H9 (cell line): ENCODE results near the gene TGFBR2. TPM values are rescaled to one million over a fixed set of nuclear protein-coding genes. Genes with fewer than 3 reads are reported as not detected.

Experiments used
- DNase-seq: peaks from one replicate; pipeline ENCODE4 v3.0.0-alpha.2; 2017
- H2AFZ ChIP-seq: one replicate; pipeline ENCODE4 v1.6.1; 2013; ENCODE audit warnings: mild to moderate bottlenecking, low read length, control low read depth, moderate library complexity
- H2AK5ac ChIP-seq: 2 replicates; pipeline ENCODE4 v1.6.1; 2013; ENCODE audit warnings: low read length, control low read depth, mixed read lengths; ENCODE audit not compliant: insufficient read length
- H2BK120ac ChIP-seq: one replicate; pipeline ENCODE4 v1.6.1; 2013; ENCODE audit warnings: low read depth, mild to moderate bottlenecking, low read length, control low read depth, inconsistent platforms; ENCODE audit not compliant: poor library complexity, severe bottlenecking
- H2BK12ac ChIP-seq: 2 replicates; pipeline ENCODE4 v1.6.1; 2013; ENCODE audit warnings: low read length, control low read depth, mixed read lengths, low read depth; ENCODE audit not compliant: insufficient read length
- H2BK15ac ChIP-seq: 2 replicates; pipeline ENCODE4 v1.6.1; 2013; ENCODE audit warnings: low read depth, low read length, control low read depth
- H2BK20ac ChIP-seq: one replicate; pipeline ENCODE4 v1.6.1; 2013; ENCODE audit warnings: low read depth, mild to moderate bottlenecking, low read length, control low read depth, inconsistent platforms; ENCODE audit not compliant: poor library complexity, severe bottlenecking
- H2BK5ac ChIP-seq: 2 replicates; pipeline ENCODE4 v1.6.1; 2013; ENCODE audit warnings: low read length, control low read depth, mixed read lengths; ENCODE audit not compliant: insufficient read length
- H3K14ac ChIP-seq: 2 replicates; pipeline ENCODE4 v1.6.1; 2013; ENCODE audit warnings: low read length, control low read depth; ENCODE audit not compliant: insufficient read depth
- H3K18ac ChIP-seq: 2 replicates; pipeline ENCODE4 v1.6.1; 2013; ENCODE audit warnings: low read depth, mild to moderate bottlenecking, mixed read lengths, low read length, control low read depth; ENCODE audit not compliant: insufficient read length
- H3K23ac ChIP-seq: 2 replicates; pipeline ENCODE4 v1.6.1; 2013; ENCODE audit warnings: low read length, control low read depth, mixed read lengths, low read depth; ENCODE audit not compliant: insufficient read length
- H3K23me2 ChIP-seq: 2 replicates; pipeline ENCODE4 v1.6.1; 2013; ENCODE audit warnings: low read depth, mild to moderate bottlenecking, mixed read lengths, low read length, control low read depth; ENCODE audit not compliant: insufficient read length, poor library complexity, severe bottlenecking
- H3K27ac ChIP-seq: 2 replicates; pipeline ENCODE4 v1.5.1; 2013; ENCODE audit warnings: low read length, control low read depth, mixed read lengths, low read depth; ENCODE audit not compliant: insufficient read length
- H3K27me3 ChIP-seq: 2 replicates; pipeline ENCODE4 v1.6.1; 2013; ENCODE audit warnings: low read length, control low read depth, inconsistent platforms; ENCODE audit not compliant: insufficient read depth
- H3K4ac ChIP-seq: 2 replicates; pipeline ENCODE4 v1.6.1; 2013; ENCODE audit warnings: low read depth, mild to moderate bottlenecking, control low read depth, inconsistent platforms, low read length, moderate library complexity
- H3K4me1 ChIP-seq: 2 replicates; pipeline ENCODE4 v1.6.1; 2013; ENCODE audit warnings: low read length, control low read depth, inconsistent platforms; ENCODE audit not compliant: insufficient read depth
- H3K4me2 ChIP-seq: 2 replicates; pipeline ENCODE4 v1.6.1; 2013; ENCODE audit warnings: low read length, control low read depth, mixed read lengths; ENCODE audit not compliant: insufficient read length, insufficient read depth
- H3K56ac ChIP-seq: 2 replicates; pipeline ENCODE4 v1.6.1; 2013; ENCODE audit warnings: low read depth, mild to moderate bottlenecking, mixed read lengths, low read length, control low read depth; ENCODE audit not compliant: insufficient read length
- H3K79me1 ChIP-seq: 2 replicates; pipeline ENCODE4 v1.6.1; 2013; ENCODE audit warnings: low read depth, mild to moderate bottlenecking, moderate library complexity, low read length, control low read depth, inconsistent platforms; ENCODE audit not compliant: insufficient read depth, poor library complexity, severe bottlenecking
- H3K79me2 ChIP-seq: 2 replicates; pipeline ENCODE4 v1.6.1; 2013; ENCODE audit warnings: low read length, control low read depth, inconsistent platforms; ENCODE audit not compliant: insufficient read depth
- H3K9ac ChIP-seq: 2 replicates; pipeline ENCODE4 v1.6.1; 2013; ENCODE audit warnings: low read length, control low read depth, mixed read lengths; ENCODE audit not compliant: insufficient read length; ENCODE audit errors: extremely low read depth
- H3K9me3 ChIP-seq: one replicate; pipeline ENCODE4 v1.6.1; 2013; ENCODE audit warnings: low read depth, low read length, inconsistent platforms; ENCODE audit not compliant: control insufficient read depth
- H3T11ph ChIP-seq: one replicate; pipeline ENCODE4 v1.6.1; 2013; ENCODE audit warnings: mild to moderate bottlenecking, low read length, control low read depth, inconsistent platforms
- H4K20me1 ChIP-seq: one replicate; pipeline ENCODE4 v1.6.1; 2013; ENCODE audit not compliant: control insufficient read depth, insufficient read length, insufficient read depth
- H4K5ac ChIP-seq: 2 replicates; pipeline ENCODE4 v1.6.1; 2013; ENCODE audit warnings: low read depth, mild to moderate bottlenecking, mixed read lengths, low read length, control low read depth; ENCODE audit not compliant: insufficient read length
- H4K8ac ChIP-seq: replicated peaks from 2 replicates; pipeline ENCODE4 v1.6.1; 2013; ENCODE audit warnings: low read length, control low read depth, mixed read lengths, low read depth; ENCODE audit not compliant: insufficient read length
- H4K91ac ChIP-seq: 2 replicates; pipeline ENCODE4 v1.6.1; 2013; ENCODE audit warnings: low read depth, mild to moderate bottlenecking, moderate library complexity, mixed read lengths, low read length, control low read depth; ENCODE audit not compliant: insufficient read length
- H3K27ac Mint-ChIP-seq, 3 experiments: 2 replicates in 2 of 3; 3 replicates in 1 of 3; pipeline ENCODE4 v1.8.0; 2020 to 2021; ENCODE audit warnings: mixed read lengths in 3 of 3, mild to moderate bottlenecking in 1 of 3, moderate library complexity in 1 of 3
- H3K27me3 Mint-ChIP-seq: 2 replicates; pipeline ENCODE4 v1.8.0; 2021; ENCODE audit warnings: low read depth, mild to moderate bottlenecking, moderate library complexity, mixed read lengths
- H3K36me3 Mint-ChIP-seq, 3 experiments: 2 replicates in 2 of 3; 3 replicates in 1 of 3; pipeline ENCODE4 v1.8.0; 2020 to 2021; ENCODE audit warnings: low read depth in 3 of 3, mixed read lengths in 3 of 3; ENCODE audit not compliant: insufficient read depth in 1 of 3
- H3K4me1 Mint-ChIP-seq, 2 experiments: 2 replicates each; pipeline ENCODE4 v1.8.0; 2020; ENCODE audit warnings: mixed read lengths in 2 of 2
- H3K4me3 Mint-ChIP-seq, 2 experiments: 2 replicates in 1 of 2; 3 replicates in 1 of 2; pipeline ENCODE4 v1.8.0; 2020 to 2021; ENCODE audit warnings: mild to moderate bottlenecking in 2 of 2, mixed read lengths in 2 of 2, moderate library complexity in 1 of 2
- H3K9me3 Mint-ChIP-seq, 2 experiments: 2 replicates in 1 of 2; 3 replicates in 1 of 2; pipeline ENCODE4 v1.8.0; 2020; ENCODE audit warnings: mild to moderate bottlenecking in 2 of 2, mixed read lengths in 2 of 2, moderate library complexity in 1 of 2
- CTCF ChIP-seq: fragments of 200-600 bp; sonication (generic); conservative IDR thresholded peaks from 3 replicates; pipeline ENCODE4 v1.8.0; 2021; ENCODE audit warnings: antibody characterized with exemption, mild to moderate bottlenecking
- WGBS: extraction: QIAGEN DNeasy Blood & Tissue Kit; methylation state at CpG from one replicate; pipeline ENCODE4 v1.1.7; 2013; ENCODE audit warnings: missing lambda C conversion rate, low lambda C conversion rate, mixed read lengths; ENCODE audit not compliant: insufficient read length; ENCODE audit errors: extremely low coverage; 5-methylcytosine and 5-hydroxymethylcytosine counted together
- total RNA-seq: library from RNA; stranded (reverse); gene quantifications from 2 replicates; pipeline ENCODE4 v1.2.1, GENCODE V29; 2021

The TGFBR2 gene
- total RNA-seq, 1 experiment from 2014 or later, result 10.6 TPM

DNA sequence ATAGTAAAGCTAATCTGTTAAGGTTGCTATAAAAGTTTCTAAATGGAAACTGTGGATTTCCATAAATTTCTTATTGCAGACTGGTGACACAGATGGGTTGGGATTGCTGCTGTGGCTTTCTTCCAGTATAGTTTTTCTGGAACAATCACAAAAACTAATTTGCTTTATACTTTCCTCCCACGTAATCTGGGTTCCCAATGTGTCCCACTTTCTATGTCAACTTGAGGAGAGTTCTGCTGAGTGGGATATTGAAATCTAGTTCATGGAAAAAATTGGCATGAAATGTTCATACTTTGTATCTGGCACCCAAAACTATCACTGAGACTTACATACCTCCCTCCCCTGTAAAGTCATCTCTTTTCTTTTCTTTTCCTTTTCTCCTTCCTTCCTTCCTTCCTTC is 126.8 kb downstream of the TGFBR2 start:
- no CpG with 5 or more reads among the region's 1 CpG for WGBS

More for the DNA sequence above, 126.8 kb downstream of the TGFBR2 start:
- no peak overlapping the region for H2BK15ac ChIP-seq
- no peak overlapping the region for H2AFZ ChIP-seq
- peaks cover 0 to 5% (median 0%) of the 10 kb centered on the region in 3 experiments; a peak in 1 of 7 replicates for H3K36me3 Mint-ChIP-seq
- no peaks in the 10 kb centered on the region for H3K79me2 ChIP-seq
- H3K56ac ChIP-seq, result no peak overlapping the region
- no peak overlapping the region for H2BK12ac ChIP-seq
- H3K9me3 Mint-ChIP-seq, result no peaks in the 10 kb centered on the region
- no peak overlapping the region for H3K4me2 ChIP-seq
- H4K91ac ChIP-seq, result no peak overlapping the region
- no peak overlapping the region for H3K18ac ChIP-seq
- no peak overlapping the region for H4K8ac ChIP-seq
- TF ChIP-seq CTCF, result no peak
- no peak overlapping the region for H3K4ac ChIP-seq
- no peak overlapping the region for H2BK5ac ChIP-seq
- H4K20me1 ChIP-seq, result no peaks in the 10 kb centered on the region
- no peak overlapping the region for H2AK5ac ChIP-seq
- no peaks in the 10 kb centered on the region for H3K27me3 ChIP-seq
- H4K5ac ChIP-seq, result no peak overlapping the region
- no peak overlapping the region for H3K4me3 Mint-ChIP-seq
- no peak overlapping the region for H3T11ph ChIP-seq
- no peak for DNase-seq
- H2BK120ac ChIP-seq, result no peak overlapping the region
- H3K9ac ChIP-seq, result no peak overlapping the region
- no peak overlapping the region for H3K23ac ChIP-seq
- no peaks in the 10 kb centered on the region for H3K79me1 ChIP-seq
- no peak overlapping the region for H3K27ac Mint-ChIP-seq
- no peaks in the 10 kb centered on the region for H3K9me3 ChIP-seq
- no peaks in the 10 kb centered on the region for H3K23me2 ChIP-seq
- H2BK20ac ChIP-seq, result no peak overlapping the region
- peaks cover 0 to 3% of the 10 kb centered on the region in 2 experiments; a peak in 1 of 4 replicates for H3K4me1 Mint-ChIP-seq
- no peaks in the 10 kb centered on the region; the same call in 1 of the 2 replicates for H3K4me1 ChIP-seq
- H3K27ac ChIP-seq, result no peak overlapping the region
- H3K27me3 Mint-ChIP-seq, result no peaks in the 10 kb centered on the region
- H3K14ac ChIP-seq, result no peak overlapping the region
